NB4 (cell line): ENCODE measurements around the gene PHKG1.
"Not testable (repeated sequence)": the region's sequence is repeated elsewhere in the genome, so short reads cannot be mapped to it uniquely, and the experiment has no call there.

ENCODE experiments used
- MYC ChIP-seq: IDR thresholded peaks from 2 replicates; pipeline ENCODE4 v1.6.1; 2011; ENCODE audit warnings: low read depth, low read length
- POLR2A ChIP-seq: IDR thresholded peaks from 2 replicates; pipeline ENCODE4 v1.6.1; 2011; ENCODE audit warnings: mild to moderate bottlenecking; ENCODE audit not compliant: insufficient read length; ENCODE audit errors: extremely low read depth
- TF ChIP-seq, protein P1 (sequence below): IDR thresholded peaks from one replicate; pipeline ENCODE4 v1.5.1; 2012; ENCODE audit warnings: low read depth, low read length
- TF ChIP-seq, protein P2 (sequence below): IDR thresholded peaks from 2 replicates; pipeline ENCODE4 v1.6.1; 2011; ENCODE audit warnings: low read depth, low read length

GRCh38 chr7:56048763-56049162 lies 44.0 kb downstream of the PHKG1 start:
- TF ChIP-seq, protein P1, sequence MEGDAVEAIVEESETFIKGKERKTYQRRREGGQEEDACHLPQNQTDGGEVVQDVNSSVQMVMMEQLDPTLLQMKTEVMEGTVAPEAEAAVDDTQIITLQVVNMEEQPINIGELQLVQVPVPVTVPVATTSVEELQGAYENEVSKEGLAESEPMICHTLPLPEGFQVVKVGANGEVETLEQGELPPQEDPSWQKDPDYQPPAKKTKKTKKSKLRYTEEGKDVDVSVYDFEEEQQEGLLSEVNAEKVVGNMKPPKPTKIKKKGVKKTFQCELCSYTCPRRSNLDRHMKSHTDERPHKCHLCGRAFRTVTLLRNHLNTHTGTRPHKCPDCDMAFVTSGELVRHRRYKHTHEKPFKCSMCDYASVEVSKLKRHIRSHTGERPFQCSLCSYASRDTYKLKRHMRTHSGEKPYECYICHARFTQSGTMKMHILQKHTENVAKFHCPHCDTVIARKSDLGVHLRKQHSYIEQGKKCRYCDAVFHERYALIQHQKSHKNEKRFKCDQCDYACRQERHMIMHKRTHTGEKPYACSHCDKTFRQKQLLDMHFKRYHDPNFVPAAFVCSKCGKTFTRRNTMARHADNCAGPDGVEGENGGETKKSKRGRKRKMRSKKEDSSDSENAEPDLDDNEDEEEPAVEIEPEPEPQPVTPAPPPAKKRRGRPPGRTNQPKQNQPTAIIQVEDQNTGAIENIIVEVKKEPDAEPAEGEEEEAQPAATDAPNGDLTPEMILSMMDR: not testable (repeated sequence)
- TF ChIP-seq MYC, POLR2A: not testable (repeated sequence)
- TF ChIP-seq, protein P2, sequence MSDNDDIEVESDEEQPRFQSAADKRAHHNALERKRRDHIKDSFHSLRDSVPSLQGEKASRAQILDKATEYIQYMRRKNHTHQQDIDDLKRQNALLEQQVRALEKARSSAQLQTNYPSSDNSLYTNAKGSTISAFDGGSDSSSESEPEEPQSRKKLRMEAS: not testable (repeated sequence)
